Liver (tissue), 3 donors: ENCODE data around the gene PLA2G4E.

Experiments used
- ATF3 ChIP-seq: IDR thresholded peaks from 2 replicates; pipeline ENCODE4 v1.6.1; 2016; ENCODE audit warnings: antibody characterized with exemption
- CTCF ChIP-seq: fragments of 150-350 bp; IDR thresholded peaks from 2 replicates; pipeline ENCODE4 v1.5.1; 2017; ENCODE audit warnings: improper control_type of control experiment, low read depth, low read length; ENCODE audit not compliant: missing input control
- TAF1 ChIP-seq: conservative IDR thresholded peaks from 2 replicates; pipeline ENCODE4 v1.6.1; 2016; ENCODE audit warnings: antibody characterized with exemption, mild to moderate bottlenecking
- donor health status: healthy.
- donor health status: healthy.

DNA sequence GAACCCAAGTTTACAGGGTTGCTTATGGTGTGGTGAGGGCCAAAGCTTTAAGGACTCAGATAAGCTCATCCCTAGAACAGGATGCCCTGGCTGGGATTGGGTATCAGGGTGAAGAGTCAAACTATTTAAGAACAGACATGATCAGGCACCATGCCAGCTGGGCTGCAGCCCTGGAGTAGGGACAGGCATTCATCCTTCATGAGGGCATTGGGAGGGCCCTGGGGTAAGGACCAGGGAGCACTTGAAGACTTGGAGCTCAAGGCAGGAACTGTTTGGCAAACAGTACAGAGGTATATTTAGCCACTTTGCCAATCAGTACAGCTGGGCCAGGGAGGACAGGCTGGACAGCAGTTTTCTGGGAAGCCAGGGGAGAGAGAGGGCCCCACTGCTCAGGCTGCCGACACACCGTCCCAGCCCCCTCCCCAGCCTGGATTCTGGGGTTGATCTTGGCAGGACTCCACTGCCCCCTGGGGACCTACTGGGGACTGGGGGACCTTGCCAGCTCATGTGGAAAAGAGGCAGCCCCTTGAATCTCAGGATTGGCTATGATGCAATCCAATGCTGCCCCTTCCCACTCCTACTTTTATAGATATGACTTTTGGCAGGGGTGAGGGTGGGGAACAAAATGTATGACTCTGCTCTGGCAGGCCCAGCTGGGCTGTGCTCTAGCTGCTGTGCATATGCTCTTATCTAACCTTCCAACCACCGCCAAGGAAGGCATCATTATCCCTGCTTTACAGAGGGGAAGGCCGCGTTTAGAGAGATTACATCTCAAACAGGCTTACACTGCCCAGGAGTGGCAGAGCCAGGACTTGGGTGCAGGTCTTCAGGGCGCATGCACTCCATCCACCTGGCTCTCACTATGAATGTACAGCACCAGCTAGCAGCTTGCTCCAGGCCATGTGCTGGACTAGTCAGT is 2.3 kb downstream of the PLA2G4E start:
- TF ChIP-seq CTCF, result no peak
- no peak for TF ChIP-seq TAF1
- no peak for TF ChIP-seq ATF3
